Thyroid gland (tissue), 4 donors: ENCODE data around the gene ACOT2. TPM values are rescaled to one million over a fixed set of nuclear protein-coding genes. Genes with fewer than 3 reads are reported as not detected.

Experiments
- DNase-seq, 2 donors: peaks; one replicate each; pipeline ENCODE4 v3.0.0-alpha.2; 2019
- H3K27ac ChIP-seq, 3 donors: fragments of 200-600 bp; sonication (generic); 1 replicate in 2 of 3; 2 replicates in 1 of 3; pipeline ENCODE4 v1.5.1; 2016 to 2019; ENCODE audit warnings: mild to moderate bottlenecking in 1 of 3, moderate library complexity in 1 of 3
- H3K27me3 ChIP-seq: fragments of 200-600 bp; sonication (generic); one replicate; pipeline ENCODE4 v1.5.1; 2019
- H3K36me3 ChIP-seq, 2 donors: fragments of 200-600 bp; sonication (generic); one replicate each; pipeline ENCODE4 v1.5.1; 2016 to 2019
- H3K4me1 ChIP-seq, 2 donors: fragments of 200-600 bp; sonication (generic); one replicate each; pipeline ENCODE4 v1.5.1; 2017 to 2019
- H3K4me3 ChIP-seq, 3 donors: fragments of 200-600 bp; sonication (generic); replicated peaks in 1 of 3; 1 replicate in 2 of 3; 2 replicates in 1 of 3; pipeline ENCODE4 v1.5.1; 2016; ENCODE audit warnings: mild to moderate bottlenecking in 1 of 3
- H3K9me3 ChIP-seq: fragments of 200-600 bp; sonication (generic); one replicate; pipeline ENCODE4 v1.5.1; 2017
- POLR2A ChIP-seq, 2 donors: fragments of 450-650 bp; IDR thresholded peaks; one replicate each; pipeline ENCODE4 v1.6.1; 2017; ENCODE audit warnings: antibody characterized with exemption in 2 of 2, mild to moderate bottlenecking in 2 of 2, moderate library complexity in 1 of 2
- WGBS, 2 donors: methylation state at CpG; one replicate each; pipeline ENCODE4 v1.1.5; 2017; 5-methylcytosine and 5-hydroxymethylcytosine counted together
- intact Hi-C: fragments of 100-400 bp; cut with DNase I; formaldehyde crosslinking; loops from one replicate; pipeline ENCODE4 v1.15.1; 2023
- total RNA-seq, 4 donors: library from RNA; depleted of rRNA; stranded (reverse); fragments of >200 nt; gene quantifications; one replicate each; pipeline ENCODE4 v1.2.3, GENCODE V29; 2016
- TF ChIP-seq, protein P1 (sequence below), 6 experiments: fragments of 200-600 bp in 3 of 6; fragments of 450-650 bp in 3 of 6; sonication (generic) in 3 of 6; IDR thresholded peaks; one replicate each; pipeline ENCODE4 v1.5.1; 2016 to 2019; ENCODE audit warnings: antibody characterized with exemption in 6 of 6, mild to moderate bottlenecking in 2 of 6, inconsistent platforms in 1 of 6, moderate library complexity in 1 of 6

ACOT2 gene
- total RNA-seq, 4 donors from 2014 or later = 8.0 to 69.3 (median 47.4) TPM

DNA sequence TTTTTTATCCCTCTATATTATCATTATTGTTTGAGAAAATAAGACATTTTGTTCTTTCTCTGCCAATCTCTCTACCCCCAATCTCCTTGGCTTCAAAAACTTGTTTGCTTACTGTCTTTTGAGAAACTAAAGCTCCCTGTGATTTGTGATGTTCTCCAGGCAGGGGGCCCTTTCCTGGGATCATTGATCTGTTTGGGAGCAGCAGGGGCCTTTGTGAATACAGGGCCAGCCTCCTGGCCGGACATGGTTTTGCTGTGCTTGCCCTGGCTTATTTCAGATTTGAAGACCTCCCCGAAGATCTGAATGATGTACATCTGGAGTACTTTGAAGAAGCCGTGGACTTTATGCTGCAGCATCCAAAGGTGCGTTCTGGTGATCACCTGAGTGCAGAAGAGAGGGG lies 47.8 kb downstream of the ACOT2 start:
- Histone ChIP-seq H3K27ac (no peak overlapping the region), H3K4me1 (peaks cover 0 to 3% of the 10 kb centered on the region in 2 donors), H3K36me3 (no peaks in the 10 kb centered on the region), H3K4me3 (no peak overlapping the region), H3K9me3 (no peaks in the 10 kb centered on the region), H3K27me3 (no peaks in the 10 kb centered on the region)
- WGBS, 2 donors = 80 to 88% methylated on average over 4 of the region's 4 CpGs
- TF ChIP-seq POLR2A (IDR thresholded peaks at IDR 0.05) = no peak
- TF ChIP-seq, protein P1, sequence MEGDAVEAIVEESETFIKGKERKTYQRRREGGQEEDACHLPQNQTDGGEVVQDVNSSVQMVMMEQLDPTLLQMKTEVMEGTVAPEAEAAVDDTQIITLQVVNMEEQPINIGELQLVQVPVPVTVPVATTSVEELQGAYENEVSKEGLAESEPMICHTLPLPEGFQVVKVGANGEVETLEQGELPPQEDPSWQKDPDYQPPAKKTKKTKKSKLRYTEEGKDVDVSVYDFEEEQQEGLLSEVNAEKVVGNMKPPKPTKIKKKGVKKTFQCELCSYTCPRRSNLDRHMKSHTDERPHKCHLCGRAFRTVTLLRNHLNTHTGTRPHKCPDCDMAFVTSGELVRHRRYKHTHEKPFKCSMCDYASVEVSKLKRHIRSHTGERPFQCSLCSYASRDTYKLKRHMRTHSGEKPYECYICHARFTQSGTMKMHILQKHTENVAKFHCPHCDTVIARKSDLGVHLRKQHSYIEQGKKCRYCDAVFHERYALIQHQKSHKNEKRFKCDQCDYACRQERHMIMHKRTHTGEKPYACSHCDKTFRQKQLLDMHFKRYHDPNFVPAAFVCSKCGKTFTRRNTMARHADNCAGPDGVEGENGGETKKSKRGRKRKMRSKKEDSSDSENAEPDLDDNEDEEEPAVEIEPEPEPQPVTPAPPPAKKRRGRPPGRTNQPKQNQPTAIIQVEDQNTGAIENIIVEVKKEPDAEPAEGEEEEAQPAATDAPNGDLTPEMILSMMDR (IDR thresholded peaks at IDR 0.05) = no peak
- no peak for DNase-seq
- intact Hi-C loops = no loop called here

DNA sequence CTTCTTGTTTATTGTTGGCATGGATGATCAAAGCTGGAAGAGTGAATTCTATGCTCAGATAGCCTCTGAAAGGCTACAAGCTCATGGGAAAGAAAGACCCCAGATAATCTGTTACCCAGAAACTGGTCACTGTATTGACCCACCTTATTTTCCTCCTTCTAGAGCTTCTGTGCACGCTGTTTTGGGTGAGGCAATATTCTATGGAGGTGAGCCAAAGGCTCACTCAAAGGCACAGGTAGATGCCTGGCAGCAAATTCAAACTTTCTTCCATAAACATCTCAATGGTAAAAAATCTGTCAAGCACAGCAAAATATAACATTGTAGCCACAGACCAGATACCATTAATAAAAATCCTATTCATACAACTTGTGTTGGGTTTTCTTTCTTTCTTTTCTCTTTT lies 50.5 kb downstream of the ACOT2 start:
- TF ChIP-seq, protein P1 (IDR thresholded peaks at IDR 0.05) = no peak
- no peaks in the 10 kb centered on the region for H3K4me1 ChIP-seq
- intact Hi-C loops = no loop called here
- DNase-seq = no peak
- H3K9me3 ChIP-seq = no peaks in the 10 kb centered on the region
- no peaks in the 10 kb centered on the region for H3K36me3 ChIP-seq
- no peak overlapping the region for H3K4me3 ChIP-seq
- no peak overlapping the region for H3K27ac ChIP-seq
- 33% methylated on average over 1 of the region's 1 CpG for WGBS, 2 donors
- H3K27me3 ChIP-seq = no peaks in the 10 kb centered on the region

DNA sequence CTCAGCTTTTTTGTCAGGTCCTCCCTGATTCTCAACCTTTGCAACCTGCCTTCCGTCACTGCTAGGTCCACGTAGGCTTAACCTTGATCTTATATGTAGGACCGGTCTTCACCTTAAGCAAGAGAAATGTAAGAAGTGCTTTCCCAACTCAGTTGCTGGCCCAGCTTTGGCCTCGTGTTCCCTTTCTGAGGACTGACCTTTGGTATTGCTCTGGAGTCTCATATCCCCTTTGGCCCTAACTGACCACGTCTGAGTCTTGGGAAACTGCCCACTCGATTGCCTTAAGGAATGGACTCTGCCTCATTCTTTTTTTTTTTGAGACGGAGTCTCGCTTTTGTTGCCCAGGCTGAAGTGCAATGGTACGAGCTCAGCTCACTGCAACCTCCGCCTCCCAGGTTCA lies 51.3 kb downstream of the ACOT2 start:
- Histone ChIP-seq H3K27ac (no peak overlapping the region), H3K4me3 (no peak overlapping the region), H3K36me3 (no peaks in the 10 kb centered on the region), H3K27me3 (no peaks in the 10 kb centered on the region), H3K4me1 (no peaks in the 10 kb centered on the region), H3K9me3 (no peaks in the 10 kb centered on the region)
- WGBS, 2 donors = 91 to 94% methylated on average over 10 of the region's 10 CpGs
- intact Hi-C loops = no loop called here
- no peak for DNase-seq
- TF ChIP-seq, protein P1 (IDR thresholded peaks at IDR 0.05) = no peak

DNA sequence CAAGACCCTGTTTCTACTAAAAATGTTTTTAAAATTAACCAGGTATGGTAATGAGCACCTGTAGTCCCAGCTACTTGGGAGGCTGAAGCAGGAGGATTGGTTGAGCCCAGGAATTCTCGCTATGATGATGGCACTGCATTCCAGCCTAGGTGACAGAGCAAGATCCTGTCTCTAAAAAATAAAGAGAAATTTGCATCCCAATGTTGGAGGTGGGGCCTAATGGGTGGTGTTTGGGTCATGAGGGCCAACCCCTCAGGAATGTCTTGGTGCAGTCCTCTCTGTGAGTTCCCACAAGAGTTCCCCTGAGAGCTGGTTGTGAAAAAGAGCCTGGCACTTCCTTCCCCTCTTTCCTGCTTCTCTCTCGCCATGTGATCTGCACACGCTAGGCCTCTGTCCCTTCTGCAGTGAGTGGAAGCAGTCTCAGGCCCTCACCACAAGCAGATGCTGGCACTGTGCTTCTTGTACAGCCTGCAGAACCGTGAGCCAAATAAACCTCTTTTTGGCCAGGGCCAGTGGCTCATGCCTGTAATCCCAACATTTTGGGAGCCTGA lies 54.6 kb downstream of the ACOT2 start:
- H3K27me3 ChIP-seq = no peaks in the 10 kb centered on the region
- DNase-seq = no peak
- H3K9me3 ChIP-seq = no peaks in the 10 kb centered on the region
- H3K4me1 ChIP-seq = no peaks in the 10 kb centered on the region
- 97 to 99% methylated on average over 4 of the region's 4 CpGs for WGBS, 2 donors
- intact Hi-C loops = no loop called here
- no peak overlapping the region for H3K4me3 ChIP-seq
- H3K27ac ChIP-seq = no peak overlapping the region
- TF ChIP-seq POLR2A (IDR thresholded peaks at IDR 0.05) = no peak
- TF ChIP-seq, protein P1 (IDR thresholded peaks at IDR 0.05) = no peak
- no peaks in the 10 kb centered on the region for H3K36me3 ChIP-seq

Other genes starting within 250 kb of the ACOT2 start
- gene NUMB, start 110.7 kb upstream of the ACOT2 start, total RNA-seq = 100 to 1,000 TPM in 1 of 4 donors, 10 to 100 TPM in 3; 67.1 to 101 (median 86.7) TPM
- gene RIOX1, start 78.3 kb upstream of the ACOT2 start, total RNA-seq = 10 to 100 TPM; 17.9 to 22.0 (median 20.9) TPM
- 1 to 10 TPM; 3.8 to 9.1 (median 4.9) TPM for gene ACOT1, start 32.1 kb upstream of the ACOT2 start, total RNA-seq
- 1 to 10 TPM in 1 of 4 donors, under 1 TPM in 3; 0.27 to 1.5 (median 0.60) TPM for gene HEATR4, start 10.3 kb upstream of the ACOT2 start, total RNA-seq
- gene ACOT4, start 22.7 kb downstream of the ACOT2 start, total RNA-seq = 1 to 10 TPM; 1.1 to 2.9 (median 1.4) TPM
- not detected for gene ACOT6, start 43.3 kb downstream of the ACOT2 start, total RNA-seq
- gene DNAL1, start 75.8 kb downstream of the ACOT2 start, total RNA-seq = 10 to 100 TPM; 16.7 to 47.8 (median 23.9) TPM
- gene PNMA1, start 145.2 kb downstream of the ACOT2 start, total RNA-seq = 10 to 100 TPM; 21.7 to 27.7 (median 24.7) TPM